D341Med (cell line): ENCODE measurements around the gene CCDC74A.
A peak's percentile ranks its signal among the peaks of the same experiment; 100 is the strongest.
"Not testable (repeated sequence)": the region's sequence is repeated elsewhere in the genome, so short reads cannot be mapped to it uniquely, and the experiment has no call there.

Experiments used
- DNase-seq: peaks from one replicate; pipeline ENCODE4 v3.0.0; 2012; ENCODE audit warnings: low spot score

Gene CCDC74A

DNA sequence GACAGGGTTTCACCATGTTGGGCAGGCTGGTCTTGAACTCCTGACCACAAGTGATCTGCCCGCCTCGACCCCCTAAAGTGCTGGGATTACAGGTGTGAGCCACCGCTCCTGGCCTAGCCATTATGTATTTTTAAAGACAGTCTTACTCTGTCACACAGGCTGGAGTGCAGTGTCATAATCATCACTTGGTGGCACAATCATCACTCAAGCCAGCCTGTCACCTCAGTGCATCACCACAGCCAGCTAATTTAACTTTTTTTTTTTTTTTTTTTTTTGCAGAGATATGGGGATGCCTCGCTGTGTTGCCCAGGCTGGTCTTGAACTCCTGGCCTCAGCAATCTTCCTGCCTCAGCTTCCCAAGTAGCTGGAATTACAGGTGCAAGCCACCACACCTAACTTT, 24.1 kb upstream of the CCDC74A start:
- DNase-seq: not testable (repeated sequence)

DNA sequence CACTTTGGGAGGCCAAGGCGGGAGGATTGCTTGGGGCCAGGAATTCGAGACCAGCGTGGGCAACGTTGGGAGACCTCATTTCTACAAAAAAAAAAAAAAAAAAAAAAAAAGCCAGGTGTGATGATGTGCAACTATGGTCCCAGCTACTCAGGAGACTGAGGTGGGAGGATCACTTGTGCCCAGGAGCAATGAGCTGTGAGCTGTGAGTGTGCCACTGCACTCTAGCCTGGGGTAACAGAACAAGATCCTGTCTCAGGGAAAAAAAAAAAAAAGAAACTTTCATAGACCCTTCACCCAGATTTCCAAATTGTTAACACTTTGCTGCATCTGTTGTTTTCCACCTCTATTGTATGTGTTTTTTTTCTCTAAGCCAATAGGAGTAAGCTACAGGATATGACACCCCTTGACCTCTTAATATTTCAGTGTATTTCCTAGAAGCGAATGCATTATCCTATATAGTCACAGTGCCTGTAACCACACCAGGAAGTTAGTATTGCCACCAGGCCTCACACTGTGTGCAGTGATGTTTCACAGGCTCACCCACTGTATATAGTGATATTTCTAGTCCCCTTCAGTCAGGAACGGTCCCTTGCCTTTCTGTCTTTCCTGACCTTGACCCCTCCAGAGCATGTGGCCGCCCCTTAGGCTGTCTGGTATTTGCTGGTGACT, 23.5 kb upstream of the CCDC74A start:
- DNase-seq: not testable (repeated sequence)

DNA sequence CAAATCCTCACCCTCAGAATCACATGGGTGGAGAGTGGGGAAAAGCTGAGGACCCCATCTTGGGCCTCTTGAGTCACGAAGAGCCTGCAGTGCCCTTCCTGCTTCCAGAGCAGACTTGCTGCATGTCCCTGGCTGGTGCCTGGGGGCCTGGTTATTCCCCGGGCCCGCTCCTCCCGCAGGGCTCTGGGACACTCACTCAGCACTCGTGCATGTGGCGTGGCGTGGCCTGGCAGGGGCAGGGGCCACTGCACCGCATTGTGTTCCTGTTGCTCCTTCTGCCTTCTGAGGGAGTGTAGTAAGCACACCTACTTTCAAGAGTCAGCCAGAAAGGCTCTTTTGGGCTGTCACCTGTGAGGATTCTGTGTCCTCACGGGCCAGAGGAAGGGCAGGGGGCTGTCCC, 18.1 kb upstream of the CCDC74A start:
- no peak for DNase-seq

DNA sequence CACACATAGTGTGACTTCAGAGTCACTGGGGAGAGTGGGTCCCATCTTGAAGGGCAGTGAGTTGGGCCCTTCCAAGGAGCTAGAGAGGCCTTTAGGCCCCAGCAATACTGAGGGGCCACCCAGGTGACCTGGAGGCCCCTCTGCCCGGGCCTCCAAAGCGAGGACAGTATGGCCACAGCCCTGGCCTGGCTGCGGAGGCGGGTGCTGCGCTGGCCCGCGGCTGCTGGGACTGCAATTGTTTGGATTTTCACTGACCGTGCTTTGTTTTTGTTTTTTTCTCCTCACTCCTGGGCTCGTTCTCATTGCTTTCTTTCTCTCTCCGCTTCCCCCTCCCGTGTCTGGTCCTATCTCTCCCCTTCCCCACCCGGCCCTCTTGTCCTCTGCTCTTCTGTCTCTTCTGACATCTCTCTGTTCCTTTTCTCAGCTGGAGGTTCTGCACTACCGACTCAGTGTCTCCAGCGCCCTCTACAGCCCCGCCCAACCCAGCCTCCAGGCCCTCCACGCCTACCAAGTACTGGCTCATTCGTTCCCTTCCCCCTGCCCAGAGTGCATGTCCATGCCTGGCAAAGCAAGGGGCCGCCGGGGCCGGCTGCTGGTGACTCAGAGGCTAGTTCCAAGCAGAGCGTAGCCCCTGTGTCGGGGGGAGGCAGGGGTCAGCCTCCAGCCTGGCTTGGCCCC, 16.3 kb upstream of the CCDC74A start:
- not testable (repeated sequence) for DNase-seq

DNA sequence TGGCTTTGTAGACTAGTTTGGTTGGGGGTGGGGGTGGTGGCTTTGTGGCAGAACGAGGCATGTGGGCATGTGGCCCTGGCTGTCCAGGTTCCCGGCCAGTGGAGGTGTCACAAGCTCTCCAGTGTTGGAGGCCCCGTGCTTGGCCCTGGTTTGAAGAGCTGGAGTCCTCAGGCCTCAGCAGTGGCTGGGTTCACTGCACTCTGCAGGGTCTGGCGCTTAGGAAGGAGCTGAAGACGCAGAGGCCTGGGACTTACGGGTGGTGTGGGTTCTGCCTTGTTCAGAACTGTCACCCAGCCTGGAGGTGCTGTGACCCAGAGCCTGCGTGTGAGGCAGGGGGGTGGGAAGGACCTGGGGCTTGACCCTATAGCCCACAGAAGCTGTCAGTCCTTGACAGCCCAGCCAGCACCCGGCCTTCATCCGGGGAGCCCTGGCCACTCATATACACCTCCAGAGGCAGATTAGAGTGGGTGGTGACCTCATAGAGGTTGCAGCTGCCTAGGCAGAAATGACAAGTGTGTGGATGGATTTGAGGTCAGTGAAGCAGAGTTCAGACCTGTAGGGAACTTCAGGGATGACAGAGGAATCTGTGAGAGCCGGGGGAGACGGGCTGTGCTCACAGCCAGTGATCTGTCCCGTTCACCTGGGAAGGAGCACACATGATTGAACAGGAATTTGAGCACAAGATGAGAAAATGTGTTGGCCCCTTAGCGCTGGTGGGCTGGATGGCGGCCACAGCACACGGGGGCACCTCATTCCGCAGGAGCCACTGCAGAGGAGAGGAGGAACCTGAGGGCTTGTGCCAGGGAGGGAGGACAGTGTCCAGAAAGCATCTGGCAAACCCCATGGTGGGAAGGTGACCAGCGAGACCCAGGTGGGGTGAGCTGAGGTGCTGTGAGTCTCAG, 15.5 kb upstream of the CCDC74A start:
- not testable (repeated sequence) for DNase-seq

DNA sequence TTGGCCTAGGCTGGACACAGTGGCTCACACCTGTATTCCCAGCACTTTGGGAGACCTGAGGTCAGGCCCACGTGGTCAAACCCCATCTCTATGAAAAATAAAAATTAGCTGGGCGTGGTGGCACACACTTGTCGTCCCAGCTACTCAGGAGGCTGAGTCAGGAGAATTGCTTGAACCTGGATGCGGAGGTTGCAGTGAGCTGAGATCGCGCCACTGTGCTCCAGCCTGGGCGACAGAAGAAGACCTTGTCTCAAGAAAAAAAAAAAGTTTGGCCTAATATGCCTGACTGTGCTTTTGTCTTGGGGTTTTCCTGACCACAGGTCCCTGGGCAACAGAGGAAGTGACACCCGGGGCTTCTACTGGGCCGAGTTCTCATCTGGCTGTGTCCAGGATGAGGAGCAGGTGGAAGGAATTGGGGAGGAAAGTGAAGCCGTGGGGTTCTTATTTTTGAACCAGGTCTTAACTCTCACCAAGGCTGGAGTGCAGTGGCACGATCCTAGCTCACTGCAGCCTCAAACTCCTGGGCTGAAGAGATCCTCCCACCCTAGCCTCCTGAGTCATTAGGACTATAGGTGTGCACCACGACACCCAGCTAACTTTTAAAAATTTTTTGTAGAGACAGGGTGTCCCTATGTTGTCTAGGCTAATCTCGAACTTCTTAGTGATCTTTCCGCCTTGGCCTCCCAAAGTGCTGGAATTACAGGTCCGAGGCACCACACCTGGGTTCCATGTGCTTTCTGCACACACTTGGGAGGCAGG, 13.1 kb upstream of the CCDC74A start:
- not testable (repeated sequence) for DNase-seq

DNA sequence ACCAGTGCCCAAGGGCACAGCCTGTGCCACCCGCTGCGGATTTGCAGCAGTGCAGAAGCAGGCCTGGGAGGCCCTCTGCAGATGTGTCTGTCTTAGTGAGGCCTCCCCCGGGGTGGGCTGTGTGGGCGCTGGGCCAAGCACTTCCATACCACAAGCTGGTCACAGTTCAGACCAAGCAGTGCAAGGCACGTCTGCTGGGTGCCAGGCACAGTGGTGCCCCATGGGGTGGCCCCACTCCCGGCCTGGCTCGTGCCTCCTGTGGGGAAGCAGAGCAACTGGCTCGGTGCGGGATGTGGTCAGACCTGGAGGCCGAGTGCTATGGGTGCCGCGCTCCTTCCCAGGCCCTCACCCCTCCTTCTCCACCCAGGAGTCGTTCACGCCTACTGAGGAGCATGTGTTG, 12.5 kb upstream of the CCDC74A start:
- not testable (repeated sequence) for DNase-seq

DNA sequence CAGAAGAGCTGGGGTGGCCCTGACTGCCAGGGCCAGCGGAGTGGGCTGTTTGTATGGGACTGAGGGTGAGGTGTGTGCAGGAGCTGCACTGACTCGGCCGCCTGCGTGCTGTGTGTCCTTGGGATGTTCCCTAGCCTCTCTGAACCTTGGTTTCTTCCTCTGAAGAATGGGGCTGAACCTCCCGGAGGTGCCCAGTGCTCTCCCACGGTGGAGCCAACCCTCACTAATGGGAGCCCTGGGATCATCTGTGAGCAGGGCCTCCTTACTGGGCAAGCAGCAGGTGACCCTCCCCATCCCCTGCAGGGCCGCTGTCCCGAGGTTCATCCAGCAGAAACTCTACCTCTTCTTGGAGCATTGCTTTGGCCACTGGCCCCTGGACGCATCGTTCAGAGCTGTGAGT, 11.7 kb upstream of the CCDC74A start:
- no peak for DNase-seq

DNA sequence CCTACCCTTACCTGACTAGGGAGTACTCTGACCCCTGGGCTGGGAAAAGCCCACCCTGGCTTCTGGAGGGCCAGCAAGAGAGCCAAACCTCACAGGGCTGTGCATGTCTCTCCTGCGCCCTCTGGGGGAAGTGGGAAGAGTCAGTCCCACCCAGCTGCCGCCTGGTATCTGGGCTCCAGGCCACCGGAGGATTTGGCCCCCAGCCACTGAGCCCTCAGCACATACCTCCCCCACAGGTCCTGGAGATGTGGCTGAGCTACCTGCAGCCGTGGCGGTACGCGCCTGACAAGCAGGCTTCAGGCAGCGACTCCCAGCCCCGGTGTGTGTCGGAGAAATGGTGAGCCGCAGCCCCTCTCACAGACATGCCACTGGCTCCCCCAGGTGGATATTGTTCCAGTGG, 11.1 kb upstream of the CCDC74A start:
- DNase-seq: peak; percentile 54

DNA sequence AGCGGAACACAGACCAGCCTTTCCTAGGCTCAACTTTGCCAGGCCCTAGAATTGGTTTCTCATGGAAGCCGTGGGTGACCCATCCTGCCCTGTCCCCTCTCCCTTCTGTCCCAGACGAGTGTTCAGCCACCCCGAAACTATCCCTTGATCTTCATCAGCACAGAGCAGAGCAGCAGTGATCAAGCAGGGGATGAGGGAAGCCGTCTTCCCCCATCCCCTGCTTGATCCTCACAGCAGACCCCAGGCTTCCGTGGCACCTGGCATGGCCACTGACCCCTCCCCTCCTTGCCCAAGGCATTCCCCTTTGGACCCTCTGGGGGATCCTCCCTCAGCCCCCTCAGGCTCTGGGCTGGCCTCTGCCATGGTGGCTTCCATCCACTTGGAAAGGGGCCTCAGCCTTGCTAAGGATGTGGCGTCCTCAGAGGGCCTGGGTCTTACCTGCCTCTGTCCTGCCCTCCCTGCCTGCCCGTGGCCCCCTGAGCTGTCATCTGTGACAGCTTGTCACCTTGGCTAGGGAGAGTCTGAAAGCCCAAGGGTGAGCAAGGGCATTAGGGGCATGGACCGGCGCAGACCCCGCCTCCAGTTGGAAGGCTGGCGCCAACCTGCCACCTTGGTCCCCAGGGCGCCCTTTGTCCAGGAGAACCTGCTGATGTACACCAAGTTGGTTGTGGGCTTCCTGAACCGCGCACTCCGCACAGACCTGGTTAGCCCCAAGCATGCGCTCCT, 10.4 kb upstream of the CCDC74A start:
- DNase-seq: no peak

DNA sequence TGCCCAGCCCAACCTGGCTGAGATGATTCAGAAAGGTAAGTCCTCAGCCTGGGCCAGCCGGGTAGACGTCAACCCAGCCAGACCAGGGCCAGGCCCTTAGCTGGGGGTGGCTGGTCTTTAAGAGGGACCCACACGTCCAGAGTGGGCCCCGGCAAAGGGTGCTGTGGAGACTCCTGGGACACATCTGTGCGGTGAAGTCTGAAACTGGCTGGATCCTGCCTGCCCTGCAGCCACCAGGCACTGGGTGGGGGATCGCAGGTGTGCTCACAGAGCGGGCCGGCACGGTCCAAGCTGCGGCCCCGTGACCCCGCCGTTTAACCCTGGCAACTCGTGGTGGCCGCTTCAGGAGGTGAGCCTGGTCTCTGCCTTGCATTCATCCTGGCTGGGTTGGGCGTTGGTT, 9.8 kb upstream of the CCDC74A start:
- DNase-seq: not testable (repeated sequence)

DNA sequence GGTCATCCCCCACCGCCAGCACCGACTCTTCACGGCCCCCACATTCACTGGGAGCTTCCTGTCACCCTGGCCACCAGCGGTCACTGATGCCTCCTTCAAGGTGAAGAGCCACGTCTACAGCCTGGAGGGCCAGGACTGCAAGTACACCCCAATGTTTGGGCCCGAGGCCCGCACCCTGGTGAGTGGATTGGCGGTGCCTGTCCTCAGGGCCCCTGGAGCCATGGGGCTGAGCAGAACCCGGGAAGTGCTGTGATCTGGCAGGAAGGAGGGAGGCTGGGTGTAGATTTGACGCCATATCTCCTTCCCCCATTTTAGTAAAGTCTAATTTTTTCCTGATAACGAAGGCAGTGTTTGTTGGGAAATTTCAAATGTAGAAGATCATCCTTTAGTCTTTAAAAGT, 9.2 kb upstream of the CCDC74A start:
- DNase-seq: not testable (repeated sequence)

DNA sequence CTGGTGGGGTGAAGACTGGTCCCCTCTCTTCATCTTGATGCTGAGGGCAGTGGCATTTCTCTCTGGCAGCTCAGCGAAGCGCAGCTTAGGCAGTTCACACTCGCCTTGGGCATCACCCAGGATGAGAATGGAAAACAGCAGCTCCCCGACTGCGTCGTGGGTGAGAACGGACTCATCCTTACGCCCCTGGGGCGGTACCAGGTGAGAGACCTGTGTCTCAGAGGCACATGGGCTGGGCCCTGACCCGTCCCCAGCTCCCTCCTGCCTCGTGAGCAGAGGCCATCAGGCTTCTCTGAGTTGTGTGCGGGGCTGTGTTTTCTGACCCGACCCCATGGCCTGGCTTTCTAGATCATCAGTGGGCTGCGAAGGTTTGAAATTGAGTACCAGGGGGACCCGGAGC, 8.2 kb upstream of the CCDC74A start:
- DNase-seq: no peak

DNA sequence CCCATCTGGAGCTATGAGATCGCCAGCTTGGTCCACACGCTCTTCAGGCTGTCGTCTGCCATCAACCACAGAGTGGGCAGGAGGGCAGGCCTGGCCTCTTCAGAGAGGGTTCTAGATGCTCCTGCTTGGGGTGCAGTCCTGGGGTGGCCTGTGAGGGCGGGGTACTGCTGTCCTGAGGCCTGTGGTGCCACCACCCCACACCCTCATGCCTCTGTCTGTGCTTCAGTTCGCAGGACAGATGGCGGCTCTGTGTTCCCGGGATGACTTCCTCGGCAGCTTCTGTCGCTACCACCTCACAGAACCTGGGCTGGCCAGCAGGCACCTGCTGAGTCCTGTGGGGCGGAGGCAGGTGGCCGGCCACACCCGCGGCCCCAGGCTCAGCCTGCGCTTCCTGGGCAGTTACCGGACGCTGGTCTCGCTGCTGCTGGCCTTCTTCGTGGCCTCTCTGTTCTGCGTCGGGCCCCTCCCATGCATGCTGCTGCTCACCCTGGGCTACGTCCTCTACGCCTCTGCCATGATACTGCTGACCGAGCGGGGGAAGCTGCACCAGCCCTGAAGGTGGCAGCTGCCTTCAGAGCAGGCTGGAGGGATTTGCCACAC, 7.7 kb upstream of the CCDC74A start:
- not testable (repeated sequence) for DNase-seq

DNA sequence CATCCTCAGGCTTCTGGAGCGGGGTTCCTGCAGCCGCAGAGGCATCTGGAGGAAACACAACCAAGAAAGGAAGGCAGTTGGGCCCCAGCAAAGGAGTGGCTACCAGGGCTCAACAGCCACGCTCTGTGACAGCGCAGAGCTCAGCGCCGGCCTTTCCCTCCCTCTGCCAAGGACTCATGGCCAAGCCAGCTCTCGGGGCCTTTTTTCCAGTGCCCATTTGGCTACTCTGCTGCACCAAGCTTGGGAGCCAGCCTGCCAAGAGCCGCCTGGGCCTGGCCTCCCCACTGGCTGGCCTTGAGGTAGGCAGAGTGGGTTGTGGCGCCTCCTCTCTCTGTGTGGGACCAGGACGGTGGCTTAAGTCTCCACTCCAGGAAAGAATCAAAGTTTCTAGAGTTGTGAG, 7.2 kb upstream of the CCDC74A start:
- DNase-seq: no peak

DNA sequence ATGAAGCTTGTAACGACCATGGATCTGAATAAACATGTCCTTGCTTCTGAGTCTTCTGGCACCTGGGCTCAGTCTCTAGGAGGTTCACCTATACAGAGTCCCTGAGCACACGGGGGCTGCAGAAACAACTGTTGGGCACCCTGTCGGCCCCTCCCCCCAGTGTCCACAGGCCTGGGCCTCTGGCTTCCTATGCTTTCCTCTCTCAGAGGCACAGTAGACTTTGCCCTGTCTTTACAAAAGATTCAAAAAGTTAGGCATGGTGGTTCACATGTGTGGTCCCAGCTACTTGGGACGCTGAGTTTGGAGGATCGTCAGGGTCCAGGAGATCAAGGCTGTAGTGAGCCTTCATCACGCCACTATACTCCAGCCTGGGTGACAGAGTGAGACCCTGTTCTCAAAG, 6.2 kb upstream of the CCDC74A start:
- not testable (repeated sequence) for DNase-seq

DNA sequence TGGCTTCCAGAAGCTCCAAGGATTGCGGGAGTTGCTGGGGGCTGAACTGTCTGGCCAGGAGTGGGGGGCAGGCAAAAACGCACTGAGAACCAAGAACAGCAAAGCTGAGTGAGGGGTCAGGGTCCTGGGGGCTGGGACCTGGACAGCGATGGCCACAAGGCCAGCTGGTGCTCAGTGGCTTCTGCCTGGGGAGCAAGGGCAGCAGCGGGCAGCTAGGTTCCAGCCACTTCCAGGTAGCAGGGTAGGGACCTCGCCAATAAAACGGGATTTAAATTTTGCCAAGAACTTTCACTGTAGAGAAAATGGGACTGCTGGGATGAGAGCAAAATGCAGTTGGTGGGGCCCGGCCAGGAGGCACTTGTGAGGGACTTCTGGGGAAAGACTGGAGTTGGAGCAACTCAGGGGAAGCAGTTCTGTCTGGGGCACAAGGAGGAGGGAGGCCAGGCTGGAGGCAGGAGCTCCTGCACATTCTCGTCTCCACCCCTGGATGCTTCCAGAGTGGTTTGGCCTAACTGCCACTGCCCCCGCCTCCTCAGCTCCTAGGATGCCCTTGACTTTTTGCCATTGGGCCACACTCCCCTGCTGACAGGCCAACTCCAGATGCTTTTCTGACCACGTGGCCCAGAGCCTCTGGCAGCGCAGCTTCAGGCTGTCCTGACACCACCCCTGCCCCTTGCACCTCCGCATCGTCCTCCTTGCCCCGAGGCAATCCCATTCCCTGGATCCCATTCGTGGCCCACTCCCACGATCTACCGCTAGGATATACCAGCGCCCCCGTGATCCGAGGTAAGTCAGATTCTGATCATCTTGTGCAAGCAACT, 5.5 kb upstream of the CCDC74A start:
- no peak for DNase-seq

DNA sequence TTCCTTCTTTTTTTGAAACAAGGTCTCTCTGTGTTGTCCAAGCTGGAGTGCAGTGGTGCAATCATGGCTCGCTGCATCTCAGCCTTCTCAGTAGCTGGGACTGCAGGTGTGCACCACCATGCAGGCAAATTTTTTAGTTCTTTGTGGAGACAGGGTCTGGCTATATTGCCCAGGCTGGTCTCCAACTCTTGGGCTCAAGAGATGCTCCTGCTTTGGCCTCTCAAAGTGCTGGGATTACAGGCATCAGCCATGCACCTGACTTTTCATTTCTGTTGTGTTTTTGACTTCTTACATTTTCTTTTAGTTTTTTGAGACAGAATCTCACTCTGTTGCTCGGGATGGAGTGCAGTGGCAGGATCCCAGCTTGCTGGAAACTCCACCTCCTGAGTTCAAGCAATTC, 2.4 kb upstream of the CCDC74A start:
- DNase-seq: not testable (repeated sequence)

DNA sequence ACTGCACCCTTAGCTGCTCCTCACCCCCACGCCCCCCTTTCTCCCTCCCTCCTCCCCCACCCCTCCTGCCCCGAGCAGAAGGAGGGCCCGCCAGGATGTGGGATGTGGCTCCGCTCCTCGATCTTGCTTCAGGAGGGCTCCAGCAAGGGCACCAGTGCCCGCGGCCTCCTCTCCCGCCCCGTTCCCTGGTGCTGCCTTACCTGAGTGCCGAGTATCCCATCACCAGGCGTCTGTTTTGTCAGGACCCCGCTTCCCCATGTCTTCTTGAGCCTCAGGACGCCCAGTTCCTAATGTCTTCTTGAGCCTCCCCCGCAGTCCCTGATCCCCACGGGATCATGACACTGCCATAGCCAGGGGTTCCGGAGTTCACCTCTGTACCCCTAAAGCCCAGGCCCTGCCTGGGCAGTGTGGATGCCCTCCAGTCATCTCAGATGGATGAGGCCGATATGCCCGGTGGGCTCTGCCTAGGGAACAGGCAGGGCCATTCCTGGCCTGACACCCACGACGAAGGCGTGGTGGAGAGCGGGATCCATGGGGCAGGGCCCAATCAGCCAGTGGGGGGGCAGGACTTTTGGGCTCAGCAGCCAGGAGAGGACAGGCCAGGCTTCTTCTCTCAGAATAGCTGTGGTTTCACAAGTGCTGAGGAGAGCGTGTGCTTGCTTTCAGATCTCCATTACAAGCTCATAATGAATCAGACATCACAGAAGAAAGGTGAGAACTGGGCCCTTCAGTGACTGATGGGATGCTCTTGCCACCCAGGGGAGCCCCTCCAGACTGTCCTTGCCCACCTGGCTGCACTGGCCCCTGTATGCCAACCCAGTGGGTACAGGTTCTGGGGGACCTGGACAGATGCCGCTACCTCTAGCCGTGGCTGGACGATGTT, 1.5 kb downstream of the CCDC74A start:
- DNase-seq: not testable (repeated sequence)
